Measurements from ENCODE around the gene HAUS7.

Gene HAUS7

DNA sequence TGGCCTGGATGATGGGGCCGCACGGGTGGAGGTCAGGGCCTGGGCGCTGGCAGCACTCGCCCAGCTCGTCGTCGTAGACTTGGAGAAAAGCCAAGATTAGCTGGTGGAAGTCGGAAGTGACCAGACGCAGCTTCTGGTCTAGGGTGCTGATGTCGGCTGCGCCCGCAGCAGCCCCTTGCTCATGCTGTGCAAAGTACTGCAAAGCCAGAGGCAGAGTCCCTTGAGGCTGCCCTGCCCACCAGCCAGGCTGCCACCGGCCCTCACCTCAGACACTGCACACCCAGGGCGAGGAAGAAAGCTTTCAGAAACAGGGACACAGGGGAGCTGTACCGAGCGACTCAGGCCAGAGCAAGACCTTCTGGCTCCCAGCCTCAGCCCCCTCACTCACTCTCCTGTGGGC, 14.8 kb downstream of the HAUS7 start:
- DNase-seq (ENCODE audit: low read depth), result no peak

DNA sequence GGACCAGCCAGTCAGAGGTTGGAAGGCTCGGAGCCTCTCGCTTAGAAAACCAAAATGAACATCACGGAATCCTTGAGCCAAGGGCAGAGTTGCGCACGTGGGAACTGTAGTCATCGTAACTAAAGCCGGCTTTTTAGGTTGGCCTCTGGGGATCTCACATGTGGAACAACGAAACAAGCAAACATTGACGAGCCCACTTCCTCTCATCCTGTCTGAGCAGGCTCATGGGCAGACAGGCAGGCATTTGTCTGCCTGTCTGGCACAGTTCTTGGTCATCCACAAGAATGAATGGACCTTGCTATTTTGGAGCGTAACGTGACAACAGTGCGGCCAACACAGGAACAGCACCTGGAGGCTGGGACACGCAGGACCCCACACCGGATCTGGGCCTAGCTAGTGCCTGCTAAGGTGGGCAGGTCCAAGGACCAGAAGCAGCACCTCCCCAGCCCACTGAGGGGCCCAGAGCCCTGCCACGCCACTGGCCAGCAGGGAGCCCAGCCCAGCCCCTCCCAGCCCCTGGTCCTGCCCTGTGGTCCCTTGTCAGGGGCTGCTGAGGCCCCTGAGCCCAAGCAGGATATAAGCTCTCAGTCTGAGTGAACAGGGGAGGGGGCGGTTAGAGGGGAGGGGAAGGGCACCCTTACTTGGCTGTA, 15.3 kb downstream of the HAUS7 start:
- no peak for DNase-seq (ENCODE audit: low read depth)

DNA sequence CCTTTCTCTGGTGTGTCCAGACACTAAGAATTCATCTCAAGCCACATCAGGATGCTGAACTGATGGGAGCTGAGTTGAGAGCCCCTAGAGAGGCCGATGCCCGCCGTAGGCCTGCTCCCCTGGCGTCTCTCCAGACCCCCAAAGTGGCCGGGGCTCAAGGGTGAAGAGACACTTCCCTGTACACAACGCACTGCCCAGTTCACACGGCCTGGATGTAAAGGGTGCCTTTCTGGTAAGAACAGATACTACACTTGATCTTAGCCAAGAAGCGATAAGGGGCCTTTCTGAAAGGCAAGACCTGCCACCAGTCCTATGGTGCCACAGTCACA, 19.5 kb downstream of the HAUS7 start:
- DNase-seq (ENCODE audit: low read depth), result no peak

DNA sequence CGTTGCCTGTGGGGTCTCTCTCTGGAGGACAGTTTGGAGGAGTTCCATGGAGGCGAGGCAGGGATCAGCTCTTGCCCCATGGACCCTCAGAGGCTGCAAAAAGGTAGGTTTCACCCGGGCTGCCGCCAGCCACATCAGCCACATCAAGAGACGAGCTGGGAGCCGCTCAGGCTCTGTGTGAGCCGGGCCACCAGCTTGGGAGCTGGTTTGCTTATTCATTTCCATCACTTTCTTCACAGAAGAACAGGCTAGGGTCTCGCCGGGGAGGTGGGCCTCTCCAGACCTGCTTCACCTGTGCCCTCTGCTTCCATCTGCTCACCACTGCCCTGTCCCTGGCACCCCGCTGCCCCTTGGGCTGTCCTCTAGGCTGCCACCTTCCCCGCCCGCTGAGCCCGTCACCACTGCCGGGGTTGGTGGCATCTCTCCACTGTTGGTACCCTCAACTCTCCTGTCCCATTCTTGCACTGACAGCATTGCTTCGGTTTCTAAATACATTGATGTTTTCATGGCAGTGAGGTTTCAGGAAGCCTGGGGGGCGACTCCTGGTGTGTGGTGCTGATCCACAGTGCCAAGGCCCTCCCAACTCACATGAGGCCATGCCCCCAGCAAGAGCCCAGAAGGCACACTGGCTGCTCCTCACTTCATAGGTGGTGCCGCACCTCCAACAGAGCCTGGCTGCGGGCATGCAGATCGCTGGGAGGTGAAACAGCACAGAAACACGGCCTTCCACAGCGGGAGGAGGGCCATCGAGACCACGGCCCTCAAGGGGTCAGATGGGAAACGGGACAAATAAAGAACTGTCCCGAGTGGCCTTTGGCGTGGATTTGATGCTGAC, 20.0 kb downstream of the HAUS7 start:
- DNase-seq (ENCODE audit: low read depth), result no peak

DNA sequence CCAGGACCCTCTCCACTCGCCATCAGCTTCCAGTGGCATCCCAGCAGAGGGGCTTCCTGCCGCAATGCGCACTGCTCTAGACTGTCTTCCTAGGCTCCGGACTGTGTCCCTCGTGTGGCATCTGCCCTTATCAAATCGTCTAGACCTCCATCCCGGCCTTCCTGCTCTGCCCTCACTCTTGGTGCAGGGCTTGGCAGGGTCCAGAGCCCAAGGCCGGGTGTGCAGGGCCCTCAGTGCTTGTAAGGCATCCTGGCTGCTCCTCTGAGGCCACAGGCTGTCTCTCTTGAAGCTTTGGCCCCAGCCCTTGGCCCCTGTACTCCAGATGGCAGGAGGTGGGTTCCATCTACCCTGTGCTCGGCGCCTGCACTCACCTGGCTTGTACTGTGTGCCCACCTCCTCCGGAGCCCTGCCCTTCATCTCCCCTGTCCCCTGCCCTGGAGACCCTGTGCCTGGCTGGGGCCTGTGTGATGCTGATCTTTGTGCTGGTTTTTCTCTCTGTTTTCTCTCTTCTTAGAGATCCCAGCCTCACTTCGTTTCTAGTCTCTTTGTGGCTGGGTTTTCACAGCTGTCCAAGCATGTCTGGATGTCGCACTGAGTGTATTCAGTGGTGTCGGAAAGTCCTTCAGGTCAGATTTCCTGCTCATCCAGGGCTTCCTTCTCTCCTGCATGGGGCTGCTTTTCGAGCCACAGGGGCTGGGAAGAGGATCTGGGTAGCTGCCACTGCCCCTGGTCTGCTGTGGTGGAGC, 20.8 kb downstream of the HAUS7 start:
- DNase-seq (ENCODE audit: low read depth), result no peak

DNA sequence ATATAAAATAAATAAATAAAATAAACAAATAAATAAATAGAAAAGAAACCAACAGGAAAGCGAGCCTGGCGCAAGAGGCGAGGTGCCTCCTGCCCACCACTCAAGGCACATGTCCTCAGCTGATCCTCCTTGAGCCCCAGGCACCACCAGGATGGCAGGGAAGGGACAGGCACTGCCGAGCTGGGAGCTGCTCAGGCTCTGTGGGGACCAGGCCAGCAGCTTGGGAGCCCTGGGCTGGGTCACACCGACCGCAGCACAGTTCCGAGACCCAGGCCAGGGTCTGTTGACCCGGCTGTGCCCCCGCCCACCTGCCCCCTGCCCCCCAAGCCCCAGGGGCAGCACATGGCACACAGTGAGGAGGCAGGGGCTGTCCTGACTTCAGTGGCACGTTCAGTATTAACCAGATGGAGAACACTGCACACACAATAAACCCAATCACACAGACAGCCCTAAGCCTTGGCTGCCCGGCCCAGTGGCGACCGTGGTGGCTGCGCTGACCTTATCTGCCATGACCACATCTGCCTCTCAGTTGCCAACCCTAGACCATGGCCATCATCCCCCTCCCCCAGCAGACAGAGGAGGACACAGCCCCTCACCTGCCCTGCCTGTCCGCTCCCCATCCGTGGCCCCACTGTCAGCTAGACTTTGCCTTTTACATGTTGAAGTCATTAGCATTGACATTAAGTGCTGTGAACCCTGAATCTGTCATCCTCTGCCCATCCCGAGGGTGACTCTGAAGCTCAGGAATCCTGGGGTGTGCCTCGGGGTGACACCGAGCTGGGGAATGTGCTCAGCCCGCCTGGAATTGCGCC, 21.6 kb downstream of the HAUS7 start:
- DNase-seq (ENCODE audit: low read depth), result no peak

DNA sequence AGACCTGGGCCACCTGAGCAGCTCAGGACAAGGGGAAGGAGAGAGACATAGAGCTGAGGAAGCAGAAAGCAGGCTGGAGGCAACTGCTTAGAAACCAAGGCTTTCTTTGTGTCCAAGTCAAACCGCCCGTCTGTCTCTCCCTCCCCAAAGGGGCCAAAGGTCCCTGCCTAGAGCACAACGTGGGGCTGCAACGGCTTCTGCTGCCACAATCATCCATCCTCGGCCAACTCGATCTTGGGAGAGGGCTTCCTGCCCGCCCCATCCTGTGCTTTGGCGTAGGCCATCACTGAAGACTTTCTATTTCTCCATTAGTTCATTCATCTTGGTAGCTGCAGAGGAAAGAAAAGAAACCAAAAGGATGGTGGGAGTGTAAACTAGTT, 22.8 kb downstream of the HAUS7 start:
- no peak for DNase-seq (ENCODE audit: low read depth)

DNA sequence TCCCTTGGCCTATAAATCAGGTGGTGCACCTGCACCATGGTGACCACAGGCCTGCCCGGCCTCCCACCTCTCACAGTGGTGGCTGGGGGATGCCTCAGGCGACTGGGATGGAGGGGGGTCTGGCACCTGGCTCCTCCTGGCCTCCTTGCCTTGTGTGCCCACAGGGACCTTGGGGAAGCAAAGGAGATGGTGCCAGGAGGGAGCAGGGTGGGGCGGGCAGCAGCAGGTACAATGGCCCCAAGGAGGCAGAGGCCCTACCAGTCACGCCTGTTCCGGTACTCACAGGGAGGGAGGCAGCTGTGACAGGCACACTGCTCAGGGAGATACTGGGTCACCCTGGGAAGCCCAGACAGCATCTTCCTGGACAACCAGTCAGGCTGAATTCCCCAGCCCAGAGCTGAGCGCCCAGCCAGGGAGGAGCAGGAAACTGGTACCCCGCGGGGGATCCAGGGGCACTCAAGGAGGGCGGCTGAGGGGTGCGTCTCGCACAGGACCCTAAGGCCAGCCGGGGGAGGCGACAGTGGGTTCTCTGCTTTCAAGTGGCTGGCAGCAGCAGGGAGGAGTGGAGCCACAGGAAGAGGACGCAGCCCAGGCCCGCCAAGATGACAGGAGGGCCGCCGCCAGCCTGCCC, 23.3 kb downstream of the HAUS7 start:
- DNase-seq (ENCODE audit: low read depth), result no peak

DNA sequence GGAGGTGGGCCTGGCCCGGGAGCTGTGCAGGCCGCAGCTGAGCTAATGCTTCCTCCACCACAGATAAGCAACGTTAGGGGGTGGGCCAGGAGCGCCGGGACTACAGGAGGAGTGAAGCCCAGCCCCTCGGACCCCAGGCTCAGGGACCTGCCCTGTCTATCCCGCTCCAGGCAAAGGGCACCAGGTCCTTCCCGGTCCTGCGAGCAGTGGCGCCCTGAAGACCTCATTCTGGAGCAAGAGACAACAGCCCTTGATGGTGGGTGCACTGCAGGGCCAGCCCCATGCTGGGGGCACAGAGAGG, 23.8 kb downstream of the HAUS7 start:
- no peak for DNase-seq (ENCODE audit: low read depth)

DNA sequence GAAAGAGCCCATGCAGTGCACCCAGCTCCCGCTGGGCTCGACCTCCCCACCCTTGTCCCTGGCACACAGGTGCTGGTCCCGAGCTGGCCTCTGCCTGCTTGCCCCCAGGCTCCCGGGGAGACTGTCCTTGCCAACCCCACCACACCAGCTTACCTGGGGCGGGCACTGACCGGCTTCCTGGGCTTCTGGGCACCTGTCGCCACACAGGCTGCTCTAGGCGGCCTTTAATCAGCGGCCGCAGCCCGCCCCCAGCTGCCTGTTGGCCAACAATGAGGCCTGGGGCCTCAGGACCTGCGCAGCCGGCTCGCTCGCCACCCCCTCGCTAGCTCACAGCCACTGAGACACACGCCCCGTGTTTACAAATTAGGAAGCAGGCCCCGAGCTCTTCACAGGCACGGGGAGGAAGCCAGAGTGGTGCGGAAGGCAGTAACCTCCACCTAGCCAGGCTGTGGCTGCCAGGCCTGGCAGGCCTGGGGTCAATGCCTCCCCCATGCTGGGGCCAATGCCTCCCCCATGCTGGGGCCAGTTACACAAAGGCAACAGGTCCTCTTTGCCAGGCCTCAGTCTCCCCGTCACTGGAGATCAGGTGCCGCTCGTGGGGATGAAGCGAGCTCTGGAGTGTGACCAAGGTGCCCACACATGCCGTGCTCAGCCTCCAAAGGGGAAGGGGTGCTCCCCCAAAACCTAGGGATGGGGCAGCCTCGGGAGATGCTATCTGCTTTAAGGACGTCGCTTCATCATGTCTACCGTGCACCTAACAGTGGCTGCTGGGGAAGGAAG, 24.3 kb downstream of the HAUS7 start, which contains the start of gene TREX2:
TREX2 (minus strand) TSS at position 201 of the 780 bp plus-strand sequence. CDS start 626 bp downstream, outside the sequence.
- DNase-seq (ENCODE audit: low read depth), result no peak

DNA sequence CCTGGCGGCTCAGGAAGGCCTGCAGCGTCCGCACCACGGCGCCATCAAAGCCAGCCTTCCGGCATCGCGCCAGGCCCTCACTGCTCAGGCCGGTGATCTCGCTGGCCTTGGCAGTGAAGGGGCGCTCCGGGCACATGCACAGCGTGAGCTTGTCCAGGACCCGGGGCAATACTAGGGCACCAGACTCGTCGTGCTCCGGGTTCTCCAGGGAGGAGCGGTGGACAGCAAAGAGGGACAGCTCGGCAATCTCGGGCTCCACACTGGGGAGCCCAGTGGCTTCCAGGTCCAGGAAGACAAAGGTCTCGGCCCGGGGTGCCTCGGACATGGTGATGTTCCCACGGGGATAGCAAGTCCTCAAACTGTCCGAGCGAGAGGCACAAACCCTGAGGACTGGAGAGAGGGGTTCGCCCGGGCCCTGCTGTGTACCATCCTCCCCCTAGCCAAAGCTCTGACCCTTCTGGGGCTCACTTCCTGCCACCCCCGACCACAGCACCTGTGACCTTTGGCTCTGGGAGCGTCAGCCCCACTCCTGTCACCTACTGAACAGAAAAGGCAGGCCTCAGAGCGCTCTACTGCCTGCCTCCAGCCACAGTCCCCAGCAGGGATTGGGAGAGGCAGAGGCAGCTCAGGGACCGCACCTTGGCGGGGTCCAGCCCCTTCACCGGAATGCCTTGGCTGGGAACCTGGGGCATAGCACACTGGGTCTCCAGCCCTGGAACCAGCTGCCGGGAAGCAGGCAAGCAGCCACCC, 25.1 kb downstream of the HAUS7 start:
- no peak for DNase-seq (ENCODE audit: low read depth)

DNA sequence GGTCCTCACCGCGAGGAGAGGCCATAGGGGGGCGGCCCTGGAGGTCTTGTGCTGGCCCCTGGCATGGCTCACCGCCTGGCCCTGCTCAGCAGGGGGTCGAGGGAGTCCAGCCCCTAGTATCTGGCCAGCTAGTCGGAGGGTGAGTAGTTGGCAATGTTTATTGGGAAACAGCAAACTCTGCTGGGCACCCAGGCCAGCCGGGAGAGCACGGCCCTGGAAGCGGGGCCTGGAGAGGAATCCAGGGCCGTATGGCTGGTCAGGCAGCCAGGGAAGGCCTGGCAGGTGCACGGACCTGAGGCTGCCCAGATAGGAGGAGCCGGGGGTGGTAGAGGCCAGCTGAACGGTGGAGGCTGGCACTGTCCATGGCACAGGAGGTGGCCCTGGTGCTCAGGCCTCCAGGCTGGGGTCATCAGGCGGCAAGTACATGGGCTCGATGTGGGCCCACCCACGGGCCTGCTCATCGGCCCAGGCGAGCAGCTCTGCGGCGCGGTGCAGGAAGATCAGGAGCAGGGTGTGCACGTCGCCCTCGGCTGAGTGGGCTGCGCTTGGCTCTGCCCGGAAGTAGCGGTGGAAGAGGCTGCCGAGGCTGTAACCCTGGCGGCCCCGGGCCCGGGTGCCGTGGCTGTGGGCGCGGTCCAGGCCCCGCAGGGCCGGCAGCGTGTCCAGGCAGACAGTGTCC, 25.9 kb downstream of the HAUS7 start:
- DNase-seq (ENCODE audit: low read depth), result no peak

DNA sequence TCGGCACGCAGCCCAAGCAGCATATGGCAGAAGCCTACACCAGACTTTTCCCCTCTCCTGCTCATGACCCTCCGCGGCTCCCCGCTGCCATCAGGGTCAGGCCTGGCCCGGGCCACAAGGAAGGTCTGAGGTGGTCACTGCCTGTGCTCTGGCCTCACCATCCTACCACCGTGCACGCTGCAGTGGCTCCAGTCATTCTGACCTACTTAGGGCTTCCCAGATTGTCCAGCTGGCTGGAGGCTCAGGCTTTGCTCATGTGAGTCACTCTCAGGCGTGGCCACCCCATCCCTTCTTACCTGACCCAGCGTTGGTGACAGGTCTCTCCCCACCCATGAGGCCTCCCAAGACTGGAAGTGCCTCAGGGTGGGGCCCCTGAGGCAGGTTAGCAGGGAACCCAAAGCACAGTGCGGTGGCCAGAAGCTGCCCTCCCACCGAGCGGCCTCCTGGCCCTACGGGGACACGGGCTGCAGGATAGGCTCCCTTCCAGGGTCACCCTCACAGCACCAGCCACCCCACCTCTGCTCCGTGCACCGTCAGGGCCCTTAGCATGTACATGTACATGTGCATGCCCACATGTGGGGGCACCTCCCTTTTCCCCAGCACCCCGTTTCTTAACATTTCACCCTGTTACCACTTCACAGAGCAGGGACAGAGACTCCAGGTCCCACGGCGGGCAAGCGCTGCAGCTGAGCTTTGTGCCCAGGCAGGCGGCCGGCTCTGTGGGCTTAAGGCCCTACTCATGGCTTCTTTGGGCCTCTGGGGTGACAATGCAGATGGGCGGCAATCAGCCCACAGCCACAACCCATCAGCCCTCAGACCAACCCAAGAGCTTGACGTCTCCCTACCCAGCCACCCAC, 26.7 kb downstream of the HAUS7 start:
- DNase-seq (ENCODE audit: low read depth), result no peak

DNA sequence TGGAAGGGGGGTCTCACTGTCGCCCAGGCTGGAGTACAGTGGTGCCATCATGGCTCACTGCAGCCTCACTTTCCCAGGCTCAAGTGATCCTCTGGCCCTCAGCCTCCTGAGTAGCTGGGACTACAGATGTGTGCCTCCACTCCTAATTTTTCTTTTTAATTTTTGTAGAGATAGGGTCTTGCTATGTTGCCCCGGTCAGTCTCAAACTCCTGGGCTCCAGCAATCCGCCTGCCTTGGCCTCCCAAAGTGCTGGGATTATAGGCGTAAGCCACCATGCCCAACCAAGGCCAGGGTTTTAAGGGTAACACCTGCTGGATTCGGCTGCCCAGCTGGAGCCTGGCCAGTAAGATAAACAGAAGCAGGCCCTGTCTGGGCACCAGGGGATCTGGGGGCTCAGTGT, 27.9 kb downstream of the HAUS7 start:
- no peak for DNase-seq (ENCODE audit: low read depth)

DNA sequence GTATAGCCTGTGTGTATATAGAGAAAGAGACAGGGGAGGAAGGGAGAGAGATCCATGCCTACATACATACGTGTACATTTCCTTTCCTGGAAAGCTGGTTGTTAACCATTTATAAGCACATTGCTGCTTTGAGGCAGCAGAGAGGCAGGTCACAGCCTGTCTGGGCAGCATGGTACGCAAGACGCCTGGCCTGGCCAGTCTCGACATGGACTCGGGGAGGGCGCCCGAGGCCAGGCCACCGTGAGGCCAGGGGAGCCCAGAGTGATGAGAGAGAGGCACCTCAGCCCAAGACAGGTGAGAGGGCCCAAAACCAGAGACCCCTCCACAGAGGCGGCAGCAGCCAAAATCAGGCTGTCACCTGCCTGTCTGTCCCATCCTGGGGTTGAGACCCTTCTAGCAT, 28.4 kb downstream of the HAUS7 start:
- no peak for DNase-seq (ENCODE audit: low read depth)

DNA sequence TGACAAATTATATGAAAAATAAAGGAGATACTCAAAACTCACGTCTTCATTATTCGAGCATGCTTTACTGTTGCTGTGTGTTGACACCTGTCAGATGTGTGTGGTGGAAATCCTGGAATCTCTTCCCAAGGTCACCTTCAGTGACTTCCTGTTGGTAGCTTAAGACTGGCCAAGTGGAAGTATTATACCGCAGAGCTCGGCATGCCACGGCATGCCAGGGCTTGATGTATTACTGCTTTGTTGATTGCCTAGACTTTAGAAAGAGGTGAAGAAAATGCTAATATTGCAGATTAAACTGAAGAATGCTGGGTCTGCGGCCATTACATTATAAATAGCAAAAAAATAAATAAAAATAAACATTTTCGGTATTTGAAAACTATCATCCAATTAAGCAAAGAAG, 29.1 kb downstream of the HAUS7 start:
- no peak for DNase-seq (ENCODE audit: low read depth)

DNA sequence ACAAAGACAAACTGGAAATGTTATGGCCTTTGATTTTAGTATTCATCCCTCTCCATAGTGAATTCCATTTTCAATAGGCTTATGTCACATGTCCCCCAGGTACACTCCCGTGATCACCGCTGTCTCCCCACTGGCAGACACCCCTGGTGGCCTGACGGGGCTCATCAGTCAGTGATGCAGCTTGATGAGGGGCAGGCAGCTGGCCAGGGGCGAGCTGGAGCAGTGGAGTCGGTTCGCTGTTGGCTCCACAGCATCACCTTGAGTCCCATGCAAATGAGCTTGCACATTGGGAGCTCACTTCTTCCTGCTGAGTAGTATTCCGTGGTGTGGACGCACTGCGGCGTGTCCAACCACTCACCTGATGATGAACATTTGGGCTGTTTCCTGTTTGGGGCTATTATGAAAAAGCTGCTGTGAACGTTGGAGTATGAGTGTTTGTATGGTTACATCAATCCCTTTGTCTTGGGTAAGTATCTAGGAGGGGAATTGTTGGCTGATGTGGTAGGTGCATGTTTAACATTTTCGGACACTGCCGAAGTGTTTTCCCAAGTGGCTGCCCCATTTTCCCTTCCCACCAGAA, 29.7 kb downstream of the HAUS7 start:
- no peak for DNase-seq (ENCODE audit: low read depth)

DNA sequence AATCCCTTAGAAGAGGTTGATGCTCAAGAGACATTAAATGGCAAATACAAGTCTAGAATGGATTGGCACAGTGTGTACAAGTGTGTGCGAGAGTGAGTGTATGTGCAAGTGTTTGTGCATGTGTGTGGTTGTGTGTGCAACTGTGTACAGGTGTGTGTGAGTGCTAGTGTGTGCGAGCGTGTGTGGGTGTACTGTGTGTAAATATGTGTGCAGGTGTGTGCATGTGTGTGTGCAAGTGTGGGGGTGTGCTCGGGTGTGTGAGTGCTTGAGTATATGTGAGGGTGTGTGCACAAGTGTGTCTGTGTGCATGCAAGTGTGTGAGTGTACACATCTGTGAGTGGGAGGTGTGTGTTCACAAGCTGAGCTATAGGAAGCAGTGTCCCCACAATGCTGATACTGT, 30.4 kb downstream of the HAUS7 start:
- DNase-seq (ENCODE audit: low read depth), result no peak

DNA sequence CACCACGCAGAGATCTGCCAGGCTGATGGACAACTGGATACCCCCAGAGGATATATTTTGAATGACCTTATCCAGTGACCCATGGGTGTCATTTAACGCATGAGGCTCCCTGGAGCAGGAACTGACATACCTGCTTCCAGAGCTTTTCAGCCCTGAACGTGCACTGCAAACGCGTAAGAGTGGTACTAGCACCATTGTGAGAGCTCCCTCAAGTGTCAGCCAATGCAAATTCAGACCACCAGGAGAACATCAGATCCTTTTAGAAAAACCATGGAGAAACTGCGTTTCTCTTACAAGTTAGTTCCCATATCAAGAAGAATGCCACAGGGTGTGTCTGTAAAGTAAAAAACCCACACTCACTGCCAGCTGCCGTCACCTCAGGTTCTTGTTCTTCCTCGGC, 31.8 kb downstream of the HAUS7 start:
- DNase-seq (ENCODE audit: low read depth), result no peak

Data from amniotic epithelial cell (primary cell).